AG04449 (cell line): ENCODE data around the gene FBXL17.

Source experiments
- CTCF ChIA-PET: fragments of 350-600 bp; formaldehyde crosslinking; extraction: SDS; loops from one replicate; lab custom pipeline; 2021; ENCODE audit warnings: antibody characterized with exemption; lab: Yijun Ruan, JAX
- POLR2A ChIA-PET: fragments of 400-600, 350-600 bp; formaldehyde crosslinking; extraction: SDS; loops from one replicate; lab custom pipeline; 2020; ENCODE audit warnings: antibody characterized with exemption, inconsistent platforms; lab: Yijun Ruan, JAX
- DNase-seq: peaks from one replicate; pipeline ENCODE4 v3.0.0-alpha.2; 2010; ENCODE audit warnings: low read depth, low spot score
- H3K4me3 ChIP-seq: 2 replicates; pipeline ENCODE4 v1.5.1; 2011; ENCODE audit warnings: low read depth, mild to moderate bottlenecking, control low read depth, low read length
- TF ChIP-seq, protein P1 (sequence below): IDR thresholded peaks from one replicate; pipeline ENCODE4 v1.5.1; 2011; ENCODE audit warnings: mild to moderate bottlenecking, moderate library complexity, low read length, control low read depth, inconsistent platforms; ENCODE audit not compliant: insufficient read depth; ENCODE audit errors: missing control alignments

Gene FBXL17

DNA sequence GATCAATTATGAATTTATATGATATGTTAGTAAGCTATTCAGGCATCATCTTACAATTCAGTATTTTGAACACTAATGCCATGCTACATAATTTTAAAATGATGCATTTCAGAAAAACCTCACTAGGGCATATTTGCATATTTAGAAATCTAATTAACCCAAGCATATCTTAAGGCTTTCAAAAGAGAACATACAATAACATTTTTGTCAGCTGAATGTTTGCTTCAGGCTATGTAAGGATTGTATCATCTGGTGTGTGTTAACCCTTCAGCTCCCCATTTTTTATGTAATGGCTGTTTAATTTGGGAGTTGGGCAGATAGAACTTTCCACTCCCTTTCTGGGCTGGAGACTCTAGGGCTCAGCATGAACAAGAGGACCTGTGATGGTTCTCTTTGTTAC, 412.1 kb downstream of the FBXL17 start:
- ChIA-PET POLR2A (no interaction called here), CTCF (no interaction called here)
- DNase-seq = no peak
- TF ChIP-seq, protein P1, sequence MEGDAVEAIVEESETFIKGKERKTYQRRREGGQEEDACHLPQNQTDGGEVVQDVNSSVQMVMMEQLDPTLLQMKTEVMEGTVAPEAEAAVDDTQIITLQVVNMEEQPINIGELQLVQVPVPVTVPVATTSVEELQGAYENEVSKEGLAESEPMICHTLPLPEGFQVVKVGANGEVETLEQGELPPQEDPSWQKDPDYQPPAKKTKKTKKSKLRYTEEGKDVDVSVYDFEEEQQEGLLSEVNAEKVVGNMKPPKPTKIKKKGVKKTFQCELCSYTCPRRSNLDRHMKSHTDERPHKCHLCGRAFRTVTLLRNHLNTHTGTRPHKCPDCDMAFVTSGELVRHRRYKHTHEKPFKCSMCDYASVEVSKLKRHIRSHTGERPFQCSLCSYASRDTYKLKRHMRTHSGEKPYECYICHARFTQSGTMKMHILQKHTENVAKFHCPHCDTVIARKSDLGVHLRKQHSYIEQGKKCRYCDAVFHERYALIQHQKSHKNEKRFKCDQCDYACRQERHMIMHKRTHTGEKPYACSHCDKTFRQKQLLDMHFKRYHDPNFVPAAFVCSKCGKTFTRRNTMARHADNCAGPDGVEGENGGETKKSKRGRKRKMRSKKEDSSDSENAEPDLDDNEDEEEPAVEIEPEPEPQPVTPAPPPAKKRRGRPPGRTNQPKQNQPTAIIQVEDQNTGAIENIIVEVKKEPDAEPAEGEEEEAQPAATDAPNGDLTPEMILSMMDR = no peak
- H3K4me3 ChIP-seq = no peak overlapping the region

DNA sequence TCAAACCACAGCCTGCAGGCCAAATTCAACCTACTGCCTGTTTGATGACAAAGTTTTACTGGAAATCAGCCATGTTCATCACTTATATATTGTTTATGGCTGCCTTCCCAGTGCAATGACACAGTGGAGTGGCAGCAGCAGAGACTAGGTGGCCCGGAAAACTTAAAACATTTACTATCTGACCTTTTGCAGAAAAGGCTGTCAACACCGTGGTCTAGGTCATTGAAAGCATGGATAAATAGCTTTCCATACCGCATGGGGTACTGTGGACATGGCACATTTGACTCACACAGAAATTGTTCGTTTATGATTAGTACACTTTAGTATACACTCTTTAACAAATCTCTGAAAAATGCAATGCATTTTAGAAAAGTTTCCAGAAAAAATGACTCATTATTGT, 412.9 kb downstream of the FBXL17 start:
- POLR2A ChIA-PET = no interaction called here
- CTCF ChIA-PET = no interaction called here

DNA sequence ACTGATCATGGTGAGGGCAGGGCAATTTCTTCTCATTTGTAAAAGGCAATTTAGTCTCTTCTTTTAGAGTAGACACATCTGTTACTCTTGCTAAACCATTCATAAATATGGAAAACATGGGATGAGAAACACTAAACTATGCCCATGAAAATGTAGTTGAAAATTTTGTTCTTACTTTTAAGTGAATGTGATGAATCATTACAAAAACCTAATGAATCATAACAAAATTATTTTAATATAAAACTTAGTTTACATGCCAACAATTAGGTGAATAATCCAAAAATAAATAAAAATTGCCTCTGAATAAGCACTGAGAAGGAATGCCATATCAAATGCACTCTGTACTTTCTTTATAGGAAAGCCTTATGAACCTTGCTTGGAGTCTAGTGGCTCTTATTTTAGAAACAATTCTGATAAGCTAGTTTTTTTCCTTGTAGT, 413.5 kb downstream of the FBXL17 start:
- ChIA-PET POLR2A (no interaction called here), CTCF (no interaction called here)
- TF ChIP-seq, protein P1 = no peak
- no peak for DNase-seq
- H3K4me3 ChIP-seq = no peak overlapping the region

More for the DNA sequence above, 412.9 kb downstream of the FBXL17 start:
- no peak overlapping the region for H3K4me3 ChIP-seq
- DNase-seq = no peak
- TF ChIP-seq, protein P1 = no peak

DNA sequence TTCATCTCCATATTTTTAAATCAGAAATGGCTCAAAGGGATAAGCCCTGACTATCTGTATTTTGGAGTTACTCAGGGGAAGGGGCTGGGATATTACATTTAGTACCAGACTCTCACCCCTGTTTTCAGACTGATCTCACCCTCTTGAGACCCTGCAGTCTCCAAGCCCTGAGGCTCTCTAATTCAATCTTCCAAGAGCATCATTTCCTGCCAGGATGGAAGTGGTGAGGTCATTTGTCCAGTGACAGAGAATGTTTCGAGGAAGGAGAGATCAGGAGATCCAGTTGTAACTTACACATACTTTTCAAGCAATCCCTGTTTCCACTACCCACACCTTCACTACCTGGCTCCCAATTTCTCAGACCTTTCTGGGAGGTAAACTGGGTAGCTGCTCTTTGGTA, 415.7 kb downstream of the FBXL17 start:
- DNase-seq = no peak
- H3K4me3 ChIP-seq = no peak overlapping the region
- ChIA-PET POLR2A (no interaction called here), CTCF (no interaction called here)
- TF ChIP-seq, protein P1 = no peak

DNA sequence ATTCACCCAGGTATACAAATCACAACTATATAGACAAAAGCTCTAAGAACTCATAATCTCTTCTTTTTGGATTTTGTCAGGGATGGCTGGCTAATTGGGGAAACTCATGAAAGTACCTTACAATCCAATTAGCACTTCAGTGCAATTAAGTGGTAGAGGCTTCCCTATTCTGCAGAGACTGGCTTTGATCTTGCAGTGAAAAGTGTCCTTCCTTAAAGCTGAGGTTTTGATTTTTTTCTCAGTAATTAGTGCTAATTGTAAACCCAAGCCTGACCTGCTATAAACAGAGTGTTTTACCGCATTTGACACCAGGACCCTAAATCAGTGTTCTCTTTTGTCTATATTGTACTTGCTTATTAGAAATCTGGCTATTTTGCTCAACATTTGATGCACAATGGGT, 417.2 kb downstream of the FBXL17 start:
- TF ChIP-seq, protein P1 = no peak
- ChIA-PET POLR2A (no interaction called here), CTCF (no interaction called here)
- H3K4me3 ChIP-seq = no peak overlapping the region
- no peak for DNase-seq

DNA sequence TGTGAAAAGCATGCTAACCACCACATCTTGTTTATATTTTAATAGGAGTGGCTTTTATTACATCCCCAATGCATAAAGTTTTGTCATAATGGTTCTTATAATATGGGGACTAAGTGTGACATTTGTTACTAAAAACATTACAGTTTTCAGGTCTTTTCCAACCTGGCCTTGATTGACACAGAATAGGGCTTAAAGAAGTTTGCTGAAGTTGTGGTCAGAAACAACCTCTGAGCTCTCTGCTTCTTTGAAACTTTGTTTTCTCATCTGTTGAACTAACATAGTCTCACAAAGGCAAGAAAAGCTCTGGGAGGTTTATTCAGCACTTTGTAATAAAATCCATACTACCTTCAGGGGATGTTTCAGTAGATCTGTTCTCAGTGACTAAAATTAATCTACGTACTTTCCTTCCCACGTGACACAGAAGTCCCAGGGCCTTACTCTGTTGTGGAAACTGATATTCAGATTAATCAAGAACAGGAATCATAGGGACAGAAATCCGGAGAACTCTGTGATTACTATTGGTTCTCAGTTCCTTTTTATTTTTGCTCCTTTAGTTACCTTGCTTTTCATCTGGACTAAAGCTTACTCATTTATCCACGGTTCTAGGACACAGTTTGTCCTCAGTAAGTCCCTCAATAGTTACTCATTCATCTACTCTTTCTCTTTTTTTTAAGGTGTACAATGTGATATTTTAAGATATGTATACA, 422.2 kb downstream of the FBXL17 start:
- no peak overlapping the region for H3K4me3 ChIP-seq
- ChIA-PET CTCF (no interaction called here), POLR2A (no interaction called here)
- DNase-seq = no peak
- TF ChIP-seq, protein P1 = no peak
